ENCODE results near the gene TMEM126B.
A peak's percentile ranks its signal among the peaks of the same experiment; 100 is the strongest.
"Not testable (repeated sequence)": the region's sequence is repeated elsewhere in the genome, so short reads cannot be mapped to it uniquely, and the experiment has no call there.

TMEM126B gene

GRCh38 chr11:85627998-85628770 is at the start of gene TMEM126B:
Gene TMEM126B, plus strand, starts transcription at chr11:85628593. Its CDS starts 15 bp downstream, at chr11:85628608.
- peak; percentile 95 for DNase-seq (ENCODE audit: low read depth)

GRCh38 chr11:85582111-85582510 is 46.3 kb upstream of the TMEM126B start:
- DNase-seq (ENCODE audit: low read depth), result no peak

- DNase-seq (ENCODE audit: low read depth), result no peak
Measured at GRCh38 chr11:85589373-85589772, 39.0 kb upstream of the TMEM126B start.

GRCh38 chr11:85590848-85591483 is 37.4 kb upstream of the TMEM126B start:
- DNase-seq (ENCODE audit: low read depth), result no peak

- no peak for DNase-seq (ENCODE audit: low read depth)
Measured at GRCh38 chr11:85595285-85595884, 33.0 kb upstream of the TMEM126B start.

- no peak for DNase-seq (ENCODE audit: low read depth)
Measured at GRCh38 chr11:85596886-85597285, 31.5 kb upstream of the TMEM126B start.

GRCh38 chr11:85599083-85599482 is 29.3 kb upstream of the TMEM126B start:
- no peak for DNase-seq (ENCODE audit: low read depth)

- DNase-seq (ENCODE audit: low read depth), result no peak
Measured at GRCh38 chr11:85602526-85603213, 25.7 kb upstream of the TMEM126B start.

GRCh38 chr11:85603220-85603619 is 25.2 kb upstream of the TMEM126B start:
- DNase-seq (ENCODE audit: low read depth), result no peak

- DNase-seq (ENCODE audit: low read depth), result not testable (repeated sequence)
Measured at GRCh38 chr11:85606237-85606636, 22.2 kb upstream of the TMEM126B start.

GRCh38 chr11:85608621-85609020 is 19.8 kb upstream of the TMEM126B start:
- DNase-seq (ENCODE audit: low read depth), result not testable (repeated sequence)

GRCh38 chr11:85609286-85609685 is 19.1 kb upstream of the TMEM126B start:
- DNase-seq (ENCODE audit: low read depth), result not testable (repeated sequence)

GRCh38 chr11:85611643-85612042 is 16.8 kb upstream of the TMEM126B start:
- DNase-seq (ENCODE audit: low read depth), result not testable (repeated sequence)

GRCh38 chr11:85619499-85619898 is 8.9 kb upstream of the TMEM126B start:
- no peak for DNase-seq (ENCODE audit: low read depth)

GRCh38 chr11:85620256-85620655 is 8.1 kb upstream of the TMEM126B start:
- no peak for DNase-seq (ENCODE audit: low read depth)

GRCh38 chr11:85626496-85626895 is 1.9 kb upstream of the TMEM126B start:
- no peak for DNase-seq (ENCODE audit: low read depth)

- no peak for DNase-seq (ENCODE audit: low read depth)
Measured at GRCh38 chr11:85627332-85627997, 928 bp upstream of the TMEM126B start, which contains the start of gene DLG2. Gene DLG2, minus strand, starts transcription at chr11:85627344.

GRCh38 chr11:85628771-85629341 is 463 bp downstream of the TMEM126B start:
- no peak for DNase-seq (ENCODE audit: low read depth)

- DNase-seq (ENCODE audit: low read depth), result no peak
Measured at GRCh38 chr11:85634747-85635146, 6.4 kb downstream of the TMEM126B start.

GRCh38 chr11:85643191-85643614 is 14.8 kb downstream of the TMEM126B start:
- DNase-seq (ENCODE audit: low read depth), result no peak

GRCh38 chr11:85647078-85647477 is 18.7 kb downstream of the TMEM126B start:
- no peak for DNase-seq (ENCODE audit: low read depth)
